Head of caudate nucleus (tissue), 42 donors: ENCODE data around the gene KANSL1L.

ENCODE experiments used
- DNase-seq, 42 donors: peaks; one replicate each; pipeline versions ENCODE4 v3.0.0 to v3.0.0-alpha.2; 2020 to 2021; ENCODE audit warnings: mixed read lengths in 7 of 42
- intact Hi-C: fragments of 100-400 bp; cut with DNase I; formaldehyde crosslinking; loops from one replicate; pipeline ENCODE4 v1.15.0; 2022

Gene KANSL1L

GRCh38 chr2:210112871-210113270 is 58.3 kb downstream of the KANSL1L start:
- no peak for DNase-seq
- intact Hi-C loops: no loop called here

GRCh38 chr2:210099940-210100339 is 71.3 kb downstream of the KANSL1L start:
- DNase-seq: no peak

GRCh38 chr2:210094787-210095186 is 76.4 kb downstream of the KANSL1L start:
- intact Hi-C loops: no loop called here
- no peak for DNase-seq

More at GRCh38 chr2:210099940-210100339, 71.3 kb downstream of the KANSL1L start:
- intact Hi-C loops: no loop called here

GRCh38 chr2:210092791-210093190 is 78.4 kb downstream of the KANSL1L start:
- DNase-seq: no peak
- intact Hi-C loops: no loop called here

- DNase-seq: no peak
- intact Hi-C loops: no loop called here
These were observed 84.3 kb downstream of the KANSL1L start for GRCh38 chr2:210086930-210087329.

GRCh38 chr2:210086292-210086691 is 84.9 kb downstream of the KANSL1L start:
- intact Hi-C loops: no loop called here
- no peak for DNase-seq

- intact Hi-C loops: no loop called here
- DNase-seq: peak in 1 of 42 donors; percentile 15
These were observed 98.2 kb downstream of the KANSL1L start for GRCh38 chr2:210072922-210073509.

GRCh38 chr2:210072493-210072892 is 98.7 kb downstream of the KANSL1L start:
- DNase-seq: no peak
- intact Hi-C loops: no loop called here

GRCh38 chr2:210063306-210063705 is 107.9 kb downstream of the KANSL1L start:
- DNase-seq: no peak
- intact Hi-C loops: no loop called here

- intact Hi-C loops: no loop called here
- no peak for DNase-seq
These were observed 115.4 kb downstream of the KANSL1L start for GRCh38 chr2:210055825-210056224.

- DNase-seq: no peak
- intact Hi-C loops: no loop called here
These were observed 116.5 kb downstream of the KANSL1L start for GRCh38 chr2:210054696-210055095.

GRCh38 chr2:210050885-210051284 is 120.3 kb downstream of the KANSL1L start:
- no peak for DNase-seq
- intact Hi-C loops: no loop called here

- intact Hi-C loops: no loop called here
- no peak for DNase-seq
These were observed 121.4 kb downstream of the KANSL1L start for GRCh38 chr2:210049831-210050230.

- intact Hi-C loops: no loop called here
These were observed 124.2 kb downstream of the KANSL1L start for GRCh38 chr2:210046851-210047500.

GRCh38 chr2:210038078-210038477 is 133.1 kb downstream of the KANSL1L start:
- no peak for DNase-seq
- intact Hi-C loops: no loop called here

More at GRCh38 chr2:210046851-210047500, 124.2 kb downstream of the KANSL1L start:
- DNase-seq: no peak

GRCh38 chr2:210035679-210036078 is 135.5 kb downstream of the KANSL1L start:
- intact Hi-C loops: no loop called here
- no peak for DNase-seq

GRCh38 chr2:210034087-210034683 is 137.0 kb downstream of the KANSL1L start:
- no peak for DNase-seq
- intact Hi-C loops: no loop called here

- intact Hi-C loops: no loop called here
- DNase-seq: no peak
These were observed 143.0 kb downstream of the KANSL1L start for GRCh38 chr2:210028178-210028577.

- DNase-seq: no peak
- intact Hi-C loops: no loop called here
These were observed 143.6 kb downstream of the KANSL1L start for GRCh38 chr2:210027608-210028007.

GRCh38 chr2:210022824-210023223 is 148.4 kb downstream of the KANSL1L start:
- intact Hi-C loops: no loop called here

GRCh38 chr2:210020138-210020537 is 151.1 kb downstream of the KANSL1L start:
- DNase-seq: no peak
- intact Hi-C loops: no loop called here

More at GRCh38 chr2:210022824-210023223, 148.4 kb downstream of the KANSL1L start:
- DNase-seq: no peak
